Loucy (cell line): ENCODE data around the gene TLE5.

Source experiments
- H2AFZ ChIP-seq: fragments of 200-600 bp; sonication (generic); 2 replicates; pipeline ENCODE4 v1.6.0; 2016; ENCODE audit warnings: antibody characterized with exemption, mild to moderate bottlenecking, low read length, moderate library complexity
- H3F3A ChIP-seq: fragments of 200-600 bp; 2 replicates; pipeline ENCODE4 v1.6.0; 2016; ENCODE audit warnings: antibody characterized with exemption, low read depth, mild to moderate bottlenecking
- H3K27me3 ChIP-seq: fragments of 200-600 bp; sonication (generic); 2 replicates; pipeline ENCODE4 v1.6.1; 2014; ENCODE audit warnings: low read length, mild to moderate bottlenecking; ENCODE audit not compliant: insufficient read depth, poor library complexity, severe bottlenecking
- H3K36me3 ChIP-seq: fragments of 200-600 bp; sonication (generic); 2 replicates; pipeline ENCODE4 v1.6.1; 2016; ENCODE audit warnings: low read length; ENCODE audit not compliant: insufficient read depth
- H3K4me1 ChIP-seq: fragments of 200-600 bp; sonication (generic); 2 replicates; pipeline ENCODE4 v1.5.1; 2014; ENCODE audit warnings: low read length, mild to moderate bottlenecking; ENCODE audit not compliant: insufficient read depth, poor library complexity, severe bottlenecking
- H3K4me2 ChIP-seq: fragments of 200-600 bp; sonication (generic); 2 replicates; pipeline ENCODE4 v1.6.0; 2014; ENCODE audit warnings: antibody characterized with exemption, low read length, low read depth, mild to moderate bottlenecking; ENCODE audit not compliant: poor library complexity, severe bottlenecking
- H3K4me3 ChIP-seq: fragments of 200-600 bp; sonication (generic); 2 replicates; pipeline ENCODE4 v1.5.1; 2014; ENCODE audit warnings: low read length, mild to moderate bottlenecking, mixed read lengths; ENCODE audit not compliant: poor library complexity, severe bottlenecking
- H3K79me2 ChIP-seq: fragments of 200-600 bp; sonication (generic); 2 replicates; pipeline ENCODE4 v1.6.1; 2014; ENCODE audit warnings: low read length; ENCODE audit not compliant: insufficient read depth
- H3K9ac ChIP-seq: fragments of 200-600 bp; sonication (generic); 2 replicates; pipeline ENCODE4 v1.6.0; 2014; ENCODE audit warnings: mild to moderate bottlenecking, low read depth, low read length, moderate library complexity; ENCODE audit not compliant: poor library complexity, severe bottlenecking
- H3K9me2 ChIP-seq: fragments of 200-600 bp; sonication (generic); replicated peaks from 2 replicates; pipeline ENCODE4 v1.6.1; 2016; ENCODE audit warnings: low read depth, low read length, mixed read lengths
- H3K9me3 ChIP-seq: fragments of 200-600 bp; sonication (generic); 2 replicates; pipeline ENCODE4 v1.6.1; 2014; ENCODE audit warnings: mild to moderate bottlenecking, antibody characterized with exemption, low read length, low read depth; ENCODE audit not compliant: insufficient read depth
- H4K20me1 ChIP-seq: fragments of 200-600 bp; sonication (generic); 2 replicates; pipeline ENCODE4 v1.6.0; 2014; ENCODE audit warnings: antibody characterized with exemption, low read length, mild to moderate bottlenecking; ENCODE audit not compliant: insufficient read depth, poor library complexity, severe bottlenecking
- EZH2phosphoT487 ChIP-seq: fragments of 200-600 bp; IDR thresholded peaks from 2 replicates; pipeline ENCODE4 v1.6.1; 2018; ENCODE audit warnings: antibody characterized with exemption, mild to moderate bottlenecking, moderate library complexity, borderline replicate concordance
- TF ChIP-seq, protein P1 (sequence below): fragments of 200-600 bp; sonication (generic); conservative IDR thresholded peaks from 2 replicates; pipeline ENCODE4 v1.5.1; 2014; ENCODE audit warnings: mild to moderate bottlenecking, antibody characterized with exemption, low read length

TLE5 gene

DNA sequence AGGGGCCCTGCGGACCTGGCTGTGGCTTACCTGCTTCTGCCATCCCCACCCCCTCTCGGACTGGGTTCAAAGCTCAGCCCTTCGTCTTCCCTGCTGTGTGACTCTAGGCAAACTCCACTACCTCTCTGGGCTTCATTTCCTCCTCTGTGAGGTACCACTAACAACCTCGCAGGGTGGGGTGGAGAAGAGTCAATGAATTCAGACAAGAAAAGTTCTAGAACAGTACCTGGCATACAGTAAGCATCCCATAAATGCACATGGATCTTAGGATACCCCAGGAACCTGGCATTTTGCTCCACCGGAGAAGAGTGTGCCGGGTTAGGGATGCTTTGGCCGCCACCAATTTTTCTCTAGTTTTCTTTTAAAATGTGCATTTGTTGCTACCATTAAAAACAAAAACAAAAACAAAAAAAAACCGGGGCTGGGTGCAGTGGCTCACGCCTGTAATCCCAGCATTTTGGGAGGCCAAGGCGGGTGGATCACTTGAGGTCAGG, 3.4 kb downstream of the TLE5 start:
- Histone ChIP-seq H3K9ac (no peak overlapping the region), H3K79me2 (peaks cover 65% of the 10 kb centered on the region), H3K4me3 (no peak overlapping the region), H3K36me3 (peaks cover 54% of the 10 kb centered on the region; the same call in 1 of the 2 replicates), H3K9me3 (no peaks in the 10 kb centered on the region), H3K4me2 (peak overlapping the region; percentile 90), H4K20me1 (peaks cover 69% of the 10 kb centered on the region), H3K9me2 (no peaks in the 10 kb centered on the region), H2AFZ (no peak overlapping the region), H3K27me3 (no peaks in the 10 kb centered on the region), H3F3A (no peaks in the 10 kb centered on the region), H3K4me1 (no peaks in the 10 kb centered on the region)
- TF ChIP-seq EZH2phosphoT487, result no peak
- TF ChIP-seq, protein P1, sequence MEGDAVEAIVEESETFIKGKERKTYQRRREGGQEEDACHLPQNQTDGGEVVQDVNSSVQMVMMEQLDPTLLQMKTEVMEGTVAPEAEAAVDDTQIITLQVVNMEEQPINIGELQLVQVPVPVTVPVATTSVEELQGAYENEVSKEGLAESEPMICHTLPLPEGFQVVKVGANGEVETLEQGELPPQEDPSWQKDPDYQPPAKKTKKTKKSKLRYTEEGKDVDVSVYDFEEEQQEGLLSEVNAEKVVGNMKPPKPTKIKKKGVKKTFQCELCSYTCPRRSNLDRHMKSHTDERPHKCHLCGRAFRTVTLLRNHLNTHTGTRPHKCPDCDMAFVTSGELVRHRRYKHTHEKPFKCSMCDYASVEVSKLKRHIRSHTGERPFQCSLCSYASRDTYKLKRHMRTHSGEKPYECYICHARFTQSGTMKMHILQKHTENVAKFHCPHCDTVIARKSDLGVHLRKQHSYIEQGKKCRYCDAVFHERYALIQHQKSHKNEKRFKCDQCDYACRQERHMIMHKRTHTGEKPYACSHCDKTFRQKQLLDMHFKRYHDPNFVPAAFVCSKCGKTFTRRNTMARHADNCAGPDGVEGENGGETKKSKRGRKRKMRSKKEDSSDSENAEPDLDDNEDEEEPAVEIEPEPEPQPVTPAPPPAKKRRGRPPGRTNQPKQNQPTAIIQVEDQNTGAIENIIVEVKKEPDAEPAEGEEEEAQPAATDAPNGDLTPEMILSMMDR, result no peak

DNA sequence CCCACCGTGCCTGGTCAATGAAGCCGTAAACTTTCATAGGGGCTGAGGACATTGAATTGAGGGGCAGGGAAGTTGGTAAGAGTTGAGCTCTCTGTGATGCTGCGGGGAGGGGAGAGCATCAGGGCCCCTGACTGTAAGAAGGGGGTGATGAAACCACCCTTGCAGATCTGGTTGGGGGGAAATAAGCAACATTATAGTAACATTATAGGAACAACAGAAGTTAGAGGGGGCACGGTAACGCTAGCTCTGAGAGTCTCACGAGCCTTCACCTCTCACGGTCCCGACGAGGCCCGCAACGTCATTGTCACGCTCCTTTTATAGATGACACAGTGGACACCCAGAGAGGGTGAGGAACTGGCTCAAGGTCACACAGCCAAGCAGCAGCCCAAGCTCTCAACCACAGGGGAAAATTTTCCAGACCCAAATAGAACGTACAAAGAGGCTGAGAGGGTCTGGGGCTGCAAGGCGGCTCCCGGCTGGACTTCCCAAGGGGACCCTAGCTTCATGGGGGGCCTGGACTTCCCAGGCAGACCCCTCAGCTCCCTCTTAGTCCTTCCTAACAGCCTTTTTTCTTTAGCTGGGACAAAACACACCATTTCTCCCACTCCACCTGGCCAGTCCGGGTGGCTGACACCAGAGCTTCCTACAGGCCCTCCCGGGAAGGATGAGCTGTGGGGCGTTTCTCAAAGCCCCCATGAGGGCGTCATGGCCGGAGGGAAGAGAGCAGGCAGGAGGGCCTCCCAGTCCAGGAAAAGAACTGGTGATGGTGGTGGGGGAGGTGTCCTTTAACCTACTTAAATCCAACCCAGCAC, 4.1 kb downstream of the TLE5 start:
- Histone ChIP-seq H3F3A (no peaks in the 10 kb centered on the region), H3K9ac (no peak overlapping the region), H4K20me1 (peaks cover 69% of the 10 kb centered on the region), H2AFZ (no peak overlapping the region), H3K9me3 (no peaks in the 10 kb centered on the region), H3K4me1 (no peaks in the 10 kb centered on the region), H3K9me2 (no peaks in the 10 kb centered on the region), H3K79me2 (peaks cover 63% of the 10 kb centered on the region), H3K4me3 (no peak overlapping the region), H3K36me3 (peaks cover 60% of the 10 kb centered on the region; the same call in 1 of the 2 replicates), H3K4me2 (peak overlapping the region; percentile 90), H3K27me3 (no peaks in the 10 kb centered on the region)
- TF ChIP-seq EZH2phosphoT487, result no peak
- TF ChIP-seq, protein P1, result no peak

DNA sequence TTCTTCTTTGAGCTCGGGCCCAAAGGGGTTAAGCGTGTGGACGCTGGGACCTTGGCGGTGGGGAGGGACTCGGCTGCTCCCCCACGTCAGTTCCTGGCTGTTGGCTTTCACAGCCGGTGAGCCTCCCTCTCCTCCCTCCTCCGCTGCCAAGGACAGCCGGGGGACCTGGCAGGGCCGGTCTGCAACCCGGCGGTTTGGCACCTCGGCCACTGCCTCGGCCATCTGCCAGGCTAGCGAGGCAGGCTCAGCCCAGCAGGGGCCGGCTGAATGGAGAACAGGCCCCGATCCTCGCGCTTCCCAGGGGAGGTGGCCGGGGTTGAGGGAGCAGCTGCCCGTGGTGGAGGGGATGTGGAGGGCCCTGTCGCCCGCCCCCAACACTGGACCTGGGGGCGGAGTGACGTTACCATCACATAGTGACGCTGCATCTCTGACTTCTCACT, 5.0 kb downstream of the TLE5 start:
- Histone ChIP-seq H3K36me3 (peaks cover 61% of the 10 kb centered on the region; the same call in 1 of the 2 replicates), H3K4me2 (no peak overlapping the region), H3K9ac (no peak overlapping the region), H3K79me2 (peaks cover 55% of the 10 kb centered on the region), H3K4me3 (no peak overlapping the region), H4K20me1 (peaks cover 69% of the 10 kb centered on the region), H3F3A (no peaks in the 10 kb centered on the region; the same call in 1 of the 2 replicates), H3K4me1 (no peaks in the 10 kb centered on the region), H3K9me2 (no peaks in the 10 kb centered on the region), H3K27me3 (no peaks in the 10 kb centered on the region), H2AFZ (no peak overlapping the region), H3K9me3 (no peaks in the 10 kb centered on the region)
- TF ChIP-seq, protein P1, result no peak
- no peak for TF ChIP-seq EZH2phosphoT487
